Prostate gland (tissue), 2 donors: ENCODE measurements around the gene ATP5MK. TPM values are rescaled to one million over a fixed set of nuclear protein-coding genes. Genes with fewer than 3 reads are reported as not detected.

Experiments used
- DNase-seq: peaks from one replicate; pipeline ENCODE4 v3.0.0-alpha.2; 2019; ENCODE audit warnings: low spot score
- H3K27ac ChIP-seq, 2 donors: fragments of 200-600 bp; sonication (generic); 2 replicates each; pipeline ENCODE4 v1.5.1; 2017 to 2019
- H3K27me3 ChIP-seq: fragments of 200-600 bp; sonication (generic); replicated peaks from 2 replicates; pipeline ENCODE4 v1.5.1; 2019; ENCODE audit not compliant: insufficient read depth
- H3K36me3 ChIP-seq, 2 donors: fragments of 200-600 bp; sonication (generic); 1 replicate in 1 of 2; 2 replicates in 1 of 2; pipeline versions ENCODE4 v1.5.1 to v1.8.1; 2017 to 2019
- H3K4me1 ChIP-seq: fragments of 200-600 bp; sonication (generic); replicated peaks from 2 replicates; pipeline ENCODE4 v1.5.1; 2019
- H3K4me3 ChIP-seq, 2 donors: fragments of 200-600 bp; sonication (generic); 2 replicates each; pipeline ENCODE4 v1.5.1; 2017 to 2019
- H3K9me3 ChIP-seq: fragments of 200-600 bp; sonication (generic); 2 replicates; pipeline ENCODE4 v1.5.1; 2017
- CTCF ChIP-seq, 4 experiments: fragments of 200-600 bp in 2 of 4; fragments of 450-650 bp in 2 of 4; sonication (generic) in 2 of 4; IDR thresholded peaks; 1 replicate in 3 of 4; 2 replicates in 1 of 4; pipeline ENCODE4 v1.5.1; 2016 to 2019; ENCODE audit warnings: antibody characterized with exemption in 4 of 4, mild to moderate bottlenecking in 2 of 4, moderate library complexity in 2 of 4
- POLR2A ChIP-seq: fragments of 450-650 bp; IDR thresholded peaks from one replicate; pipeline ENCODE4 v1.6.1; 2016; ENCODE audit warnings: antibody characterized with exemption, mild to moderate bottlenecking
- POLR2AphosphoS5 ChIP-seq: sonication (generic); formaldehyde crosslinking; IDR thresholded peaks from one replicate; pipeline ENCODE4 v1.6.1; 2017; ENCODE audit warnings: antibody characterized with exemption
- WGBS: methylation state at CpG from one replicate; pipeline ENCODE4 v1.1.5; 2018; 5-methylcytosine and 5-hydroxymethylcytosine counted together
- intact Hi-C: fragments of 100-400 bp; cut with DNase I; formaldehyde crosslinking; loops from one replicate; pipeline ENCODE4 v1.14.2; 2022
- total RNA-seq, 2 donors: library from RNA; depleted of rRNA; stranded (reverse); fragments of >200 nt; gene quantifications; one replicate each; pipeline ENCODE4 v1.1.0, GENCODE V29; 2016

ATP5MK gene
- 100 to 1,000 TPM; 206 to 234 TPM for total RNA-seq

GRCh38 chr10:103396067-103396788, at the start of gene ATP5MK, which contains the start of gene PDCD11:
TSS of gene ATP5MK (minus strand) at chr10:103396475. CDS start at chr10:103392457, 4,018 bp downstream.
TSS of gene PDCD11 (plus strand) at chr10:103396626. CDS start at chr10:103398427, 1,801 bp downstream.
- Histone ChIP-seq H3K27me3 (no peaks in the 10 kb centered on the region), H3K9me3 (no peaks in the 10 kb centered on the region), H3K4me1 (peaks cover 14% of the 10 kb centered on the region), H3K4me3 (peak within 1 kb of the TSS; percentile 51 to 74), H3K36me3 (no peaks in the 10 kb centered on the region), H3K27ac (peak within 1 kb of the TSS; percentile 61 to 65)
- intact Hi-C loops, result loop anchor here (1.0 kb wide), 1 partner anchor 28 kb away; no protein-coding TSS in a partner anchor
- under 1% methylated on average over 56 of the region's 56 CpGs for WGBS
- TF ChIP-seq POLR2A, result peak; percentile 38
- peak; percentile 98 for TF ChIP-seq POLR2AphosphoS5
- TF ChIP-seq CTCF (IDR thresholded peaks at IDR 0.05), result peak in 2 of 4 experiments; percentile 11 to 16
- peak; percentile 98 for DNase-seq

GRCh38 chr10:103445366-103445765, 49.1 kb upstream of the ATP5MK start:
- 88% methylated on average over 9 of the region's 9 CpGs for WGBS
- TF ChIP-seq POLR2A (no peak), CTCF (IDR thresholded peaks at IDR 0.05) (no peak), POLR2AphosphoS5 (no peak)
- intact Hi-C loops, result no loop called here
- H3K27ac ChIP-seq, result peak overlapping the region; percentile 64 to 68
- no peaks in the 10 kb centered on the region for H3K9me3 ChIP-seq
- no peaks in the 10 kb centered on the region for H3K27me3 ChIP-seq
- no peak for DNase-seq
- H3K36me3 ChIP-seq, result peaks cover 6 to 17% of the 10 kb centered on the region in 2 donors
- H3K4me3 ChIP-seq, result no peak overlapping the region
- H3K4me1 ChIP-seq, result no peaks in the 10 kb centered on the region

GRCh38 chr10:103444478-103444877, 48.2 kb upstream of the ATP5MK start:
- Histone ChIP-seq H3K27me3 (no peaks in the 10 kb centered on the region), H3K4me3 (no peak overlapping the region), H3K4me1 (no peaks in the 10 kb centered on the region), H3K9me3 (no peaks in the 10 kb centered on the region), H3K27ac (peak overlapping the region in 1 of 2 donors; percentile 68), H3K36me3 (peaks cover 6 to 17% of the 10 kb centered on the region in 2 donors)
- TF ChIP-seq POLR2A (no peak), CTCF (IDR thresholded peaks at IDR 0.05) (no peak), POLR2AphosphoS5 (no peak)
- DNase-seq, result no peak
- 80% methylated on average over 10 of the region's 10 CpGs for WGBS
- intact Hi-C loops, result no loop called here

GRCh38 chr10:103443475-103444185, 47.4 kb upstream of the ATP5MK start:
- Histone ChIP-seq H3K27me3 (no peaks in the 10 kb centered on the region), H3K4me3 (no peak overlapping the region)
- TF ChIP-seq POLR2AphosphoS5, result no peak
- TF ChIP-seq CTCF (IDR thresholded peaks at IDR 0.05), result no peak
- TF ChIP-seq POLR2A, result no peak

More at GRCh38 chr10:103443475-103444185, 47.4 kb upstream of the ATP5MK start:
- intact Hi-C loops, result no loop called here
- DNase-seq, result no peak
- Histone ChIP-seq H3K9me3 (no peaks in the 10 kb centered on the region), H3K36me3 (peaks cover 6 to 20% of the 10 kb centered on the region in 2 donors), H3K27ac (no peak overlapping the region), H3K4me1 (no peaks in the 10 kb centered on the region)
- WGBS, result 78% methylated on average over 23 of the region's 23 CpGs
